ENCODE results near the gene RPL18.
A peak's percentile ranks its signal among the peaks of the same experiment; 100 is the strongest.

Gene RPL18

GRCh38 chr19:48656840-48657474 is 38.0 kb upstream of the RPL18 start:
- Histone ChIP-seq H2AFZ (ENCODE audit: low read depth, low read length) (no peak overlapping the region), H3K27ac (ENCODE audit: low read length) (no peak overlapping the region), H3K9ac (ENCODE audit: low read depth, low read length) (no peak overlapping the region), H3K4me2 (ENCODE audit: insufficient read depth, low read length) (no peak overlapping the region), H4K20me1 (ENCODE audit: insufficient read depth, low read length) (no peaks in the 10 kb centered on the region), H3K4me3 (ENCODE audit: low read depth in 1 of 2, low read length in 2 of 2) (no peak overlapping the region), H3K9me3 (ENCODE audit: insufficient read depth, low read length, severe bottlenecking) (no peaks in the 10 kb centered on the region), H3K79me2 (ENCODE audit: insufficient read depth, low read length) (no peaks in the 10 kb centered on the region), H3K36me3 (ENCODE audit: insufficient read depth, low read length) (no peaks in the 10 kb centered on the region), H3K4me1 (ENCODE audit: insufficient read depth, low read length) (peaks cover 29% of the 10 kb centered on the region), H3K27me3 (ENCODE audit: insufficient read depth, low read length, poor library complexity) (no peaks in the 10 kb centered on the region)
- ATAC-seq (ENCODE audit: insufficient read depth, low read depth), result no peak
- no peak for DNase-seq
- TF ChIP-seq CTCF (IDR thresholded peaks at IDR 0.05; ENCODE audit: borderline replicate concordance, extremely low read depth, low read length, poor library complexity, severe bottlenecking), result no peak
- TF ChIP-seq EZH2 (IDR thresholded peaks at IDR 0.05; ENCODE audit: borderline replicate concordance, low read depth, low read length, severe bottlenecking), result no peak

GRCh38 chr19:48654299-48655059 is 35.5 kb upstream of the RPL18 start:
- peak; percentile 75 for DNase-seq
- H3K27ac ChIP-seq (ENCODE audit: low read length), result peak overlapping the region; percentile 58

DNA sequence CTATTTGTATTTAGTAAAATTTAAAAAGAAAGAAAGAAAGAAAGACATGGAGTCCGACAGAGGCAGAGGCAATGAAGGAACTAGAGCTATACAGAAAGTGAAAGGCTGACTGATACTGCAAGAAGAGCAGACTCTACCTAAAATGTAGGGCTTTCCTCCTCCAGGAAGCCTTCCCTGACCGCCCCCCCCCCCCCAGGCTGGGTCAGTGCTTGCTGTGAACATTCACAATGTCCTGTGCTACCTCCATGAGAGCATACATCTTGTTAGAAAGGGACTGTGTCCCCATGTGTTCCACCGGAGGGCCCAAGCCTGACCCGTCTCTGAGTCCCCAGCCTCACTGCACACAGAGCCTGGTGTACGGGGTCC is 32.7 kb upstream of the RPL18 start:
- Histone ChIP-seq H3K4me3 (ENCODE audit: low read depth in 1 of 2, low read length in 2 of 2) (no peak overlapping the region), H3K4me1 (ENCODE audit: insufficient read depth, low read length) (peaks cover 37% of the 10 kb centered on the region), H3K27me3 (ENCODE audit: insufficient read depth, low read length, poor library complexity) (no peaks in the 10 kb centered on the region), H2AFZ (ENCODE audit: low read depth, low read length) (no peak overlapping the region), H3K4me2 (ENCODE audit: insufficient read depth, low read length) (no peak overlapping the region), H3K9ac (ENCODE audit: low read depth, low read length) (no peak overlapping the region), H3K36me3 (ENCODE audit: insufficient read depth, low read length) (no peaks in the 10 kb centered on the region), H3K27ac (ENCODE audit: low read length) (no peak overlapping the region), H3K9me3 (ENCODE audit: insufficient read depth, low read length, severe bottlenecking) (no peaks in the 10 kb centered on the region), H4K20me1 (ENCODE audit: insufficient read depth, low read length) (no peaks in the 10 kb centered on the region), H3K79me2 (ENCODE audit: insufficient read depth, low read length) (no peaks in the 10 kb centered on the region)
- DNase-seq (no peak), ATAC-seq (ENCODE audit: insufficient read depth, low read depth) (no peak)
- TF ChIP-seq EZH2 (IDR thresholded peaks at IDR 0.05; ENCODE audit: borderline replicate concordance, low read depth, low read length, severe bottlenecking) (no peak), CTCF (IDR thresholded peaks at IDR 0.05; ENCODE audit: borderline replicate concordance, extremely low read depth, low read length, poor library complexity, severe bottlenecking) (no peak)

More at GRCh38 chr19:48654299-48655059, 35.5 kb upstream of the RPL18 start:
- no peaks in the 10 kb centered on the region for H3K27me3 ChIP-seq (ENCODE audit: insufficient read depth, low read length, poor library complexity)
- ATAC-seq (ENCODE audit: insufficient read depth, low read depth), result peak; percentile 80
- peaks cover 14% of the 10 kb centered on the region for H3K4me1 ChIP-seq (ENCODE audit: insufficient read depth, low read length)
- TF ChIP-seq EZH2 (IDR thresholded peaks at IDR 0.05; ENCODE audit: borderline replicate concordance, low read depth, low read length, severe bottlenecking), result no peak
- TF ChIP-seq CTCF (IDR thresholded peaks at IDR 0.05; ENCODE audit: borderline replicate concordance, extremely low read depth, low read length, poor library complexity, severe bottlenecking), result no peak
- peak overlapping the region; percentile 25; the same call in 1 of the 2 replicates for H3K9ac ChIP-seq (ENCODE audit: low read depth, low read length)
- no peak overlapping the region for H3K4me3 ChIP-seq (ENCODE audit: low read depth in 1 of 2, low read length in 2 of 2)
- H3K79me2 ChIP-seq (ENCODE audit: insufficient read depth, low read length), result no peaks in the 10 kb centered on the region
- peak overlapping the region; percentile 57 for H2AFZ ChIP-seq (ENCODE audit: low read depth, low read length)
- no peaks in the 10 kb centered on the region for H4K20me1 ChIP-seq (ENCODE audit: insufficient read depth, low read length)
- no peak overlapping the region for H3K4me2 ChIP-seq (ENCODE audit: insufficient read depth, low read length)
- H3K9me3 ChIP-seq (ENCODE audit: insufficient read depth, low read length, severe bottlenecking), result no peaks in the 10 kb centered on the region
- no peaks in the 10 kb centered on the region for H3K36me3 ChIP-seq (ENCODE audit: insufficient read depth, low read length)

Data from DND-41 (cell line).